ENCODE results near the gene MAP2K4. TPM values are rescaled to one million over a fixed set of nuclear protein-coding genes. Genes with fewer than 3 reads are reported as not detected.

Gene MAP2K4
- total RNA-seq, 1 donor from 2014 or later = 34.4 TPM

- TF ChIP-seq POLR2A (IDR thresholded peaks at IDR 0.05) (no peak), CTCF (IDR thresholded peaks at IDR 0.05) (no peak), POLR2AphosphoS5 (IDR thresholded peaks at IDR 0.05; ENCODE audit: insufficient read depth in 1 of 2, low read depth in 1 of 2) (no peak)
Observed at GRCh38 chr17:12094336-12094735, 73.7 kb downstream of the MAP2K4 start.

GRCh38 chr17:12095522-12095921 lies 74.8 kb downstream of the MAP2K4 start:
- H3K4me1 ChIP-seq = no peaks in the 10 kb centered on the region
- DNase-seq (ENCODE audit: extremely low spot score in 2 of 2) = no peak
- intact Hi-C loops (cut with DNase I) = no loop called here
- H3K9me3 ChIP-seq = no peaks in the 10 kb centered on the region
- no peak overlapping the region for H3K27ac ChIP-seq
- H3K4me3 ChIP-seq = no peak overlapping the region
- TF ChIP-seq CTCF (IDR thresholded peaks at IDR 0.05) (no peak), POLR2AphosphoS5 (IDR thresholded peaks at IDR 0.05; ENCODE audit: insufficient read depth in 1 of 2, low read depth in 1 of 2) (no peak), POLR2A (IDR thresholded peaks at IDR 0.05) (no peak)
- H3K27me3 ChIP-seq = no peaks in the 10 kb centered on the region
- H3K36me3 ChIP-seq = peaks cover 0 to 18% of the 10 kb centered on the region in 2 donors

More at GRCh38 chr17:12094336-12094735, 73.7 kb downstream of the MAP2K4 start:
- no peak overlapping the region for H3K4me3 ChIP-seq
- peaks cover 0 to 18% of the 10 kb centered on the region in 2 donors for H3K36me3 ChIP-seq
- no peaks in the 10 kb centered on the region for H3K9me3 ChIP-seq
- intact Hi-C loops (cut with DNase I) = no loop called here
- no peak overlapping the region for H3K27ac ChIP-seq
- no peaks in the 10 kb centered on the region for H3K4me1 ChIP-seq
- no peaks in the 10 kb centered on the region for H3K27me3 ChIP-seq
- DNase-seq (ENCODE audit: extremely low spot score in 2 of 2) = no peak

- no peak overlapping the region for H3K27ac ChIP-seq
- H3K36me3 ChIP-seq = peaks cover 0 to 18% of the 10 kb centered on the region in 2 donors
- no peaks in the 10 kb centered on the region for H3K9me3 ChIP-seq
- intact Hi-C loops (cut with DNase I) = no loop called here
- no peak for TF ChIP-seq POLR2AphosphoS5 (IDR thresholded peaks at IDR 0.05; ENCODE audit: insufficient read depth in 1 of 2, low read depth in 1 of 2)
- TF ChIP-seq POLR2A (IDR thresholded peaks at IDR 0.05) = no peak
- no peak for TF ChIP-seq CTCF (IDR thresholded peaks at IDR 0.05)
- no peak for DNase-seq (ENCODE audit: extremely low spot score in 2 of 2)
- no peaks in the 10 kb centered on the region for H3K27me3 ChIP-seq
- no peak overlapping the region for H3K4me3 ChIP-seq
- H3K4me1 ChIP-seq = no peaks in the 10 kb centered on the region
Observed at GRCh38 chr17:12097326-12097725, 76.6 kb downstream of the MAP2K4 start.

- no peak overlapping the region for H3K4me3 ChIP-seq
- no peaks in the 10 kb centered on the region for H3K4me1 ChIP-seq
Observed at GRCh38 chr17:12098568-12098967, 77.9 kb downstream of the MAP2K4 start.

More at GRCh38 chr17:12098568-12098967, 77.9 kb downstream of the MAP2K4 start:
- H3K27ac ChIP-seq = no peak overlapping the region
- H3K9me3 ChIP-seq = no peaks in the 10 kb centered on the region
- no peaks in the 10 kb centered on the region for H3K27me3 ChIP-seq
- TF ChIP-seq POLR2A (IDR thresholded peaks at IDR 0.05) (no peak), CTCF (IDR thresholded peaks at IDR 0.05) (no peak), POLR2AphosphoS5 (IDR thresholded peaks at IDR 0.05; ENCODE audit: insufficient read depth in 1 of 2, low read depth in 1 of 2) (no peak)
- intact Hi-C loops (cut with DNase I) = no loop called here
- peaks cover 0 to 18% of the 10 kb centered on the region in 2 donors for H3K36me3 ChIP-seq
- no peak for DNase-seq (ENCODE audit: extremely low spot score in 2 of 2)
